ENCODE data around the gene TOX2. TPM values are rescaled to one million over a fixed set of nuclear protein-coding genes. Genes with fewer than 3 reads are reported as not detected.

The TOX2 gene
- total RNA-seq, 2 experiments from 2014 or later = 0.23 TPM; not detected in 1

GRCh38 chr20:43916881-43917371 lies 2.3 kb downstream of the TOX2 start:
- no peaks in the 10 kb centered on the region for H4K20me1 ChIP-seq (ENCODE audit: insufficient read depth, low read length)
- CTCF ChIA-PET (ENCODE audit: unreplicated experiment) = no interaction called here
- no peak overlapping the region for H3K4me2 ChIP-seq (ENCODE audit: low read length)
- H3K9me3 ChIP-seq (ENCODE audit: low read length) = no peaks in the 10 kb centered on the region
- no peak overlapping the region for H3K27ac ChIP-seq (ENCODE audit: low read depth, low read length, poor library complexity, severe bottlenecking)
- no peak overlapping the region for H3K4me3 ChIP-seq (ENCODE audit: low read depth, low read length, poor library complexity, severe bottlenecking)
- no peak overlapping the region for H2AFZ ChIP-seq (ENCODE audit: low read length)
- BruUV-seq (replicated peaks) = no TSS peak
- H3K79me2 ChIP-seq (ENCODE audit: insufficient read depth, low read depth, low read length) = no peaks in the 10 kb centered on the region
- POLR2A ChIA-PET = no interaction called here
- intact Hi-C loops (cut with micrococcal nuclease; ENCODE audit: unreplicated experiment) = no loop called here
- no peaks in the 10 kb centered on the region for H3K4me1 ChIP-seq (ENCODE audit: insufficient read depth, low read length, poor library complexity, severe bottlenecking)
- no peaks in the 10 kb centered on the region for H3K36me3 ChIP-seq (ENCODE audit: insufficient read depth, low read length)
- no peaks in the 10 kb centered on the region for H3K9me2 ChIP-seq (ENCODE audit: insufficient read depth, low read length)
- DNase-seq (ENCODE audit: low spot score) = no peak
- no peak for TF ChIP-seq EZH2phosphoT487 (IDR thresholded peaks at IDR 0.05; ENCODE audit: borderline replicate concordance, low read depth, low read length)
- TF ChIP-seq CTCF (conservative IDR thresholded peaks at IDR 0.05; ENCODE audit: low read length) = no peak

- CTCF ChIA-PET (ENCODE audit: unreplicated experiment) = no interaction called here
- no peaks in the 10 kb centered on the region for H3K79me2 ChIP-seq (ENCODE audit: insufficient read depth, low read depth, low read length)
- no peaks in the 10 kb centered on the region for H3K9me3 ChIP-seq (ENCODE audit: low read length)
- H3K4me1 ChIP-seq (ENCODE audit: insufficient read depth, low read length, poor library complexity, severe bottlenecking) = no peaks in the 10 kb centered on the region
- no peak overlapping the region for H2AFZ ChIP-seq (ENCODE audit: low read length)
- no TSS peak for BruUV-seq (replicated peaks)
- POLR2A ChIA-PET = no interaction called here
- intact Hi-C loops (cut with micrococcal nuclease; ENCODE audit: unreplicated experiment) = no loop called here
- TF ChIP-seq CTCF (conservative IDR thresholded peaks at IDR 0.05; ENCODE audit: low read length) (no peak), EZH2phosphoT487 (IDR thresholded peaks at IDR 0.05; ENCODE audit: borderline replicate concordance, low read depth, low read length) (no peak)
- no peak overlapping the region for H3K27ac ChIP-seq (ENCODE audit: low read depth, low read length, poor library complexity, severe bottlenecking)
- no peak overlapping the region for H3K4me3 ChIP-seq (ENCODE audit: low read depth, low read length, poor library complexity, severe bottlenecking)
- H3K4me2 ChIP-seq (ENCODE audit: low read length) = no peak overlapping the region
- no peaks in the 10 kb centered on the region for H4K20me1 ChIP-seq (ENCODE audit: insufficient read depth, low read length)
- DNase-seq (ENCODE audit: low spot score) = no peak
- no peaks in the 10 kb centered on the region for H3K9me2 ChIP-seq (ENCODE audit: insufficient read depth, low read length)
- H3K36me3 ChIP-seq (ENCODE audit: insufficient read depth, low read length) = no peaks in the 10 kb centered on the region
Measured at GRCh38 chr20:43917380-43917779, 2.7 kb downstream of the TOX2 start.

GRCh38 chr20:43919686-43920403 lies 5.2 kb downstream of the TOX2 start:
- ChIA-PET POLR2A (no interaction called here), CTCF (ENCODE audit: unreplicated experiment) (no interaction called here)
- H3K9me2 ChIP-seq (ENCODE audit: insufficient read depth, low read length) = no peaks in the 10 kb centered on the region
- intact Hi-C loops (cut with micrococcal nuclease; ENCODE audit: unreplicated experiment) = no loop called here
- TF ChIP-seq EZH2phosphoT487 (IDR thresholded peaks at IDR 0.05; ENCODE audit: borderline replicate concordance, low read depth, low read length) = no peak
- no peak for TF ChIP-seq CTCF (conservative IDR thresholded peaks at IDR 0.05; ENCODE audit: low read length)
- BruUV-seq (replicated peaks) = no TSS peak
- no peaks in the 10 kb centered on the region for H3K4me1 ChIP-seq (ENCODE audit: insufficient read depth, low read length, poor library complexity, severe bottlenecking)
- H2AFZ ChIP-seq (ENCODE audit: low read length) = no peak overlapping the region
- no peaks in the 10 kb centered on the region for H3K9me3 ChIP-seq (ENCODE audit: low read length)
- H3K27ac ChIP-seq (ENCODE audit: low read depth, low read length, poor library complexity, severe bottlenecking) = no peak overlapping the region
- no peak overlapping the region for H3K4me3 ChIP-seq (ENCODE audit: low read depth, low read length, poor library complexity, severe bottlenecking)
- H3K36me3 ChIP-seq (ENCODE audit: insufficient read depth, low read length) = no peaks in the 10 kb centered on the region
- no peak overlapping the region for H3K4me2 ChIP-seq (ENCODE audit: low read length)
- no peaks in the 10 kb centered on the region for H4K20me1 ChIP-seq (ENCODE audit: insufficient read depth, low read length)
- DNase-seq (ENCODE audit: low spot score) = no peak
- H3K79me2 ChIP-seq (ENCODE audit: insufficient read depth, low read depth, low read length) = no peaks in the 10 kb centered on the region
